Measurements from ENCODE around the gene USP54.

USP54 gene

DNA sequence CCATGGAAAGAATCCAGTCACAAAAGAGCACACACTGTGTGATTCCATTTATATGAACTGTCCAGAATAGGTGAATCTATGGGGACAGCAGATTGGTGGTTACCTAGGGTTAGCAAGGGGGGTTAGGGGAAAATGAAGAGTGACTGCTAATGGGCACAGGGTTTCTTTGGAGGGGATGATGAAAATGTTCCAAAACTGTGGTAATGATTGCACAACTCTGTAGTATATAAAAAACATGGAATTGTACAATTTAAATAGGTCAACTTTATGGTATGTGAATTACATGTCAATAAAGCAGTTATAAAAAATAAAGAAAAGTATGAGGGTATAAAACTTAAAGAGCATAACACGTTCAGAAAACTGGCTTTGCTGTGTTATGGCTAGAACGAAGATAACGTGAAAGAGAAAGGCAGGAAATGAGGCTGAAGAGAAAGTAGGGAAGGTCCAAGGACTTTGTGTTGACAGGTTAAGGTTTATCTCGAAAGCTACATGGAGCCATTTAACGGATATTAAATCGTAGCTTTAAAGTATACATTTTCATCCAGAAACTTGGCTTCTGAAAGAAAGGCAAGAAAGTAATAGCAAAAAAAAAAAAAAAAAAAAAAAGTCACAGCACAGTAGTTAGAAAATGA, 131.3 kb downstream of the USP54 start:
- peak; percentile 32 for DNase-seq

DNA sequence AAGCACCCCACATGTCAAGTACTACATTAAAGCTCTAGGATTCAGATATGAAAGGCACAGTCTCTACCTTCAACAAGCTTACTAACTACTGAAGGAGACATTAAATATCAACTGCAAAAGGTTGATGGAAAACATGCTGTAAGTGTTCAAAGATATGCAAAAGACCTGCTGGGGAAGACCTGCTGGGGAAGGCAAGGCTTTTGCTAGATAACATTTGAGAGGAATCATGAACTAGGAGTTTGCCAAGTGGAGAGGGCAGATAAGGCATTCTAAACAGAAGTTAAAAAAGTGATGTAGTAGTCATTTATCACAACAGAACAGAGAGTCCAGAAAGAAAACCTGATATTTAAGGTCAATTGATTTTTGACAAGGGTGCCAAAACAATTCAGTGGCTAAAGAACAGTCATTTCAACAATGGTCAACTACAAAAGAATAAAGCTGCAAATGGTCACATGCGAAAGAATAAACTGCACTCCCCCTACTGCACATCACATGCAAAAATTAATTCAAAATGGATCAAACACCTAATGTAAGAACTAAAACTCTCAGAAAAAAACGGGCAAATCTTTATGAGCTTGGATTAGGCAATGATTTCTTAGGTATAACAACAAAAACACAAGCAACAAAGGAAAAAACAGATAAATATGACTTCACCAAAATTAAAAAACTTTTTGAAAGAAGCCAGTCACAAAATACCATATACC, 134.8 kb downstream of the USP54 start:
- no peak for DNase-seq

DNA sequence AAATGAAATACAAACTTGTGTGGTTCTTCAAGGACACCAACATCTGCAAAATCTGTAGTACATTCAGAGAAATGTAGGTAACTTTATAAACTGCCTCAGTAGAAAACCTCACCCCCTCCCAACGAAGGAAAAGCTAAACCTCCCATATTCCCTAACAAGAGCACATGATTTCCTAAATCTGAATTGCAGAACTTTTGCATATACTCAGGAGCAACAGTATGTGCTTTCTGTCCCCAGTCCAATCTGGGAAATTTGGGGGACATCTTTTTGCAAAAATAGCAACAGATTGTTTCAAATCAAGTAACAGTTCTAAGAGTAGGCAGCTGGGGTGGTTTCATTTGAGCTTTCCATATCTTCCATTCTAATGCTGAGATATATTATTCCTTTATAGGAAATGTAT, 142.0 kb downstream of the USP54 start:
- DNase-seq = no peak

DNA sequence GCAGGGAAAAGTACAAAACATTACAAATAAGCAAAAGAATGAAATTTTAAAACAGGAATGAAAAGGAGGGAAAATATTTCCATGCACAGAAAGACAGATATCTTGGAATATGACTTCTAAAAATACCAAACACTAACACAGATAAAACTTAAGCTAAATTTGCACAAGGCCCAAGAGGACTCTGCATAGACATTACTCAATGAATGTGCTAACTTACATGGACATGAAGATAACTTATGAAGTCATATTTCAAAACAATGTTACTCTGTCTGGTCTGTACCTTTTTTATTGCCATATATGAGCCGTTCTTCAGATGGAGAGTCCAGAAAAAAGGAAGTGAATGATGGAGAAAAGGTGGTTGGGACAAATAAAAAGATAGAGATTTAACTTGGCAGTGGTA, 142.8 kb downstream of the USP54 start:
- DNase-seq = no peak

All from fibroblast of skin of scalp (primary cell).